ENCODE results near the gene GRID1. TPM values are rescaled to one million over a fixed set of nuclear protein-coding genes. Genes with fewer than 3 reads are reported as not detected.

GRID1 gene
- total RNA-seq, 1 experiment from 2014 or later, result 5.6 TPM

GRCh38 chr10:85795460-85795859 is 571.1 kb downstream of the GRID1 start:
- CTCF ChIA-PET, result no interaction called here

More at GRCh38 chr10:85795460-85795859, 571.1 kb downstream of the GRID1 start:
- H3K9me3 ChIP-seq (ENCODE audit: control insufficient read depth in 1 of 2, insufficient read depth in 1 of 2, low read depth in 1 of 2, low read length in 2 of 2), result no peaks in the 10 kb centered on the region
- H3K4me3 ChIP-seq (replicated peaks in 1 of 2; ENCODE audit: low read depth in 1 of 2, low read length in 2 of 2), result no peak overlapping the region
- DNase-seq (ENCODE audit: low read depth, low spot score) (no peak), ATAC-seq (no peak)
- H2AFZ ChIP-seq (ENCODE audit: low read depth, low read length, poor library complexity, severe bottlenecking), result no peak overlapping the region
- H4K20me1 ChIP-seq (ENCODE audit: insufficient read depth), result no peaks in the 10 kb centered on the region
- H3K27me3 ChIP-seq (ENCODE audit: insufficient read depth, low read length), result no peaks in the 10 kb centered on the region
- POLR2A ChIA-PET, result no interaction called here
- no peak overlapping the region for H3K27ac ChIP-seq (ENCODE audit: low read depth, low read length)
- no peaks in the 10 kb centered on the region for H3K9me2 ChIP-seq (ENCODE audit: insufficient read depth)
- no peak overlapping the region for H3K9ac ChIP-seq (ENCODE audit: low read length)
- intact Hi-C loops (cut with micrococcal nuclease), result no loop called here
- no peaks in the 10 kb centered on the region for H3K4me1 ChIP-seq (ENCODE audit: control insufficient read depth in 1 of 2, insufficient read depth in 2 of 2, low read length in 2 of 2)
- no peaks in the 10 kb centered on the region for H3K79me2 ChIP-seq (ENCODE audit: insufficient read depth, low read length)
- RAD21 ChIA-PET (ENCODE audit: low non-redundant PET in 1 of 2, low total read pairs in 2 of 2, uncharacterized antibody in 2 of 2, unreplicated experiment in 2 of 2), result no interaction called here
- no peaks in the 10 kb centered on the region for H3K36me3 ChIP-seq (ENCODE audit: control insufficient read depth in 1 of 2, insufficient read depth in 2 of 2, low read length in 2 of 2)
- H3K4me2 ChIP-seq (ENCODE audit: low read length), result no peak overlapping the region
- TF ChIP-seq EZH2phosphoT487 (IDR thresholded peaks at IDR 0.05; ENCODE audit: borderline replicate concordance), result no peak
- TF ChIP-seq, protein P1, sequence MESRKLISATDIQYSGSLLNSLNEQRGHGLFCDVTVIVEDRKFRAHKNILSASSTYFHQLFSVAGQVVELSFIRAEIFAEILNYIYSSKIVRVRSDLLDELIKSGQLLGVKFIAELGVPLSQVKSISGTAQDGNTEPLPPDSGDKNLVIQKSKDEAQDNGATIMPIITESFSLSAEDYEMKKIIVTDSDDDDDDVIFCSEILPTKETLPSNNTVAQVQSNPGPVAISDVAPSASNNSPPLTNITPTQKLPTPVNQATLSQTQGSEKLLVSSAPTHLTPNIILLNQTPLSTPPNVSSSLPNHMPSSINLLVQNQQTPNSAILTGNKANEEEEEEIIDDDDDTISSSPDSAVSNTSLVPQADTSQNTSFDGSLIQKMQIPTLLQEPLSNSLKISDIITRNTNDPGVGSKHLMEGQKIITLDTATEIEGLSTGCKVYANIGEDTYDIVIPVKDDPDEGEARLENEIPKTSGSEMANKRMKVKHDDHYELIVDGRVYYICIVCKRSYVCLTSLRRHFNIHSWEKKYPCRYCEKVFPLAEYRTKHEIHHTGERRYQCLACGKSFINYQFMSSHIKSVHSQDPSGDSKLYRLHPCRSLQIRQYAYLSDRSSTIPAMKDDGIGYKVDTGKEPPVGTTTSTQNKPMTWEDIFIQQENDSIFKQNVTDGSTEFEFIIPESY (IDR thresholded peaks at IDR 0.05; ENCODE audit: extremely low read depth, insufficient replicate concordance, low read length), result no peak
- TF ChIP-seq MAX (IDR thresholded peaks at IDR 0.05), result no peak
- no peak for TF ChIP-seq CEBPB (IDR thresholded peaks at IDR 0.05; ENCODE audit: low read depth)
- TF ChIP-seq EZH2 (IDR thresholded peaks at IDR 0.05), result no peak
- TF ChIP-seq REST (IDR thresholded peaks at IDR 0.05; ENCODE audit: low read depth), result no peak
- no peak for TF ChIP-seq POLR2A (IDR thresholded peaks at IDR 0.05; ENCODE audit: borderline replicate concordance, extremely low read depth, insufficient read depth, insufficient read length)
- TF ChIP-seq CBX3 (IDR thresholded peaks at IDR 0.05; ENCODE audit: low read depth), result no peak
- TF ChIP-seq, protein P2, sequence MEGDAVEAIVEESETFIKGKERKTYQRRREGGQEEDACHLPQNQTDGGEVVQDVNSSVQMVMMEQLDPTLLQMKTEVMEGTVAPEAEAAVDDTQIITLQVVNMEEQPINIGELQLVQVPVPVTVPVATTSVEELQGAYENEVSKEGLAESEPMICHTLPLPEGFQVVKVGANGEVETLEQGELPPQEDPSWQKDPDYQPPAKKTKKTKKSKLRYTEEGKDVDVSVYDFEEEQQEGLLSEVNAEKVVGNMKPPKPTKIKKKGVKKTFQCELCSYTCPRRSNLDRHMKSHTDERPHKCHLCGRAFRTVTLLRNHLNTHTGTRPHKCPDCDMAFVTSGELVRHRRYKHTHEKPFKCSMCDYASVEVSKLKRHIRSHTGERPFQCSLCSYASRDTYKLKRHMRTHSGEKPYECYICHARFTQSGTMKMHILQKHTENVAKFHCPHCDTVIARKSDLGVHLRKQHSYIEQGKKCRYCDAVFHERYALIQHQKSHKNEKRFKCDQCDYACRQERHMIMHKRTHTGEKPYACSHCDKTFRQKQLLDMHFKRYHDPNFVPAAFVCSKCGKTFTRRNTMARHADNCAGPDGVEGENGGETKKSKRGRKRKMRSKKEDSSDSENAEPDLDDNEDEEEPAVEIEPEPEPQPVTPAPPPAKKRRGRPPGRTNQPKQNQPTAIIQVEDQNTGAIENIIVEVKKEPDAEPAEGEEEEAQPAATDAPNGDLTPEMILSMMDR (IDR thresholded peaks at IDR 0.05 in 2 of 3, conservative IDR thresholded peaks at IDR 0.05 in 1 of 3; ENCODE audit: borderline replicate concordance in 1 of 3, insufficient read depth in 1 of 3, low read depth in 2 of 3, low read length in 2 of 3), result no peak
- no peak for TF ChIP-seq POLR2AphosphoS5 (IDR thresholded peaks at IDR 0.05; ENCODE audit: low read depth, low read length)
- no peak for TF ChIP-seq TCF7L2 (IDR thresholded peaks at IDR 0.05; ENCODE audit: borderline replicate concordance, extremely low read depth, insufficient read depth, insufficient read length)
- no peak for TF ChIP-seq FOSL1 (IDR thresholded peaks at IDR 0.05; ENCODE audit: low read depth)
- TF ChIP-seq EGR1 (IDR thresholded peaks at IDR 0.05; ENCODE audit: low read depth), result no peak
- TF ChIP-seq SIN3A (IDR thresholded peaks at IDR 0.05; ENCODE audit: low read depth), result no peak
- no peak for TF ChIP-seq ZFX (IDR thresholded peaks at IDR 0.05)
- TF ChIP-seq ZNF274 (IDR thresholded peaks at IDR 0.05; ENCODE audit: low read depth, low read length), result no peak
- TF ChIP-seq, protein P3, sequence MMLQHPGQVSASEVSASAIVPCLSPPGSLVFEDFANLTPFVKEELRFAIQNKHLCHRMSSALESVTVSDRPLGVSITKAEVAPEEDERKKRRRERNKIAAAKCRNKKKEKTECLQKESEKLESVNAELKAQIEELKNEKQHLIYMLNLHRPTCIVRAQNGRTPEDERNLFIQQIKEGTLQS (IDR thresholded peaks at IDR 0.05), result no peak
- no peak for TF ChIP-seq SRF (IDR thresholded peaks at IDR 0.05; ENCODE audit: low read depth)
- BruUV-seq (replicated peaks), result no TSS peak

Data from HCT116 (cell line).